SK-N-MC (cell line): Measurements from ENCODE around the gene CNNM2.

Experiments used
- EZH2 ChIP-seq: fragments of 200-600 bp; sonication (generic); IDR thresholded peaks from one replicate; pipeline ENCODE4 v1.6.1; 2017; ENCODE audit warnings: antibody characterized with exemption
- FOXP2 ChIP-seq: optimal IDR thresholded peaks from 2 replicates; pipeline ENCODE3; 2011; ENCODE audit warnings: mild to moderate bottlenecking, moderate library complexity; ENCODE audit not compliant: insufficient read depth; ENCODE audit errors: extremely low read length, control extremely low read depth
- POLR2AphosphoS5 ChIP-seq: IDR thresholded peaks from 2 replicates; pipeline ENCODE4 v1.6.1; 2012; ENCODE audit warnings: mild to moderate bottlenecking, low read depth, low read length, borderline replicate concordance

DNA sequence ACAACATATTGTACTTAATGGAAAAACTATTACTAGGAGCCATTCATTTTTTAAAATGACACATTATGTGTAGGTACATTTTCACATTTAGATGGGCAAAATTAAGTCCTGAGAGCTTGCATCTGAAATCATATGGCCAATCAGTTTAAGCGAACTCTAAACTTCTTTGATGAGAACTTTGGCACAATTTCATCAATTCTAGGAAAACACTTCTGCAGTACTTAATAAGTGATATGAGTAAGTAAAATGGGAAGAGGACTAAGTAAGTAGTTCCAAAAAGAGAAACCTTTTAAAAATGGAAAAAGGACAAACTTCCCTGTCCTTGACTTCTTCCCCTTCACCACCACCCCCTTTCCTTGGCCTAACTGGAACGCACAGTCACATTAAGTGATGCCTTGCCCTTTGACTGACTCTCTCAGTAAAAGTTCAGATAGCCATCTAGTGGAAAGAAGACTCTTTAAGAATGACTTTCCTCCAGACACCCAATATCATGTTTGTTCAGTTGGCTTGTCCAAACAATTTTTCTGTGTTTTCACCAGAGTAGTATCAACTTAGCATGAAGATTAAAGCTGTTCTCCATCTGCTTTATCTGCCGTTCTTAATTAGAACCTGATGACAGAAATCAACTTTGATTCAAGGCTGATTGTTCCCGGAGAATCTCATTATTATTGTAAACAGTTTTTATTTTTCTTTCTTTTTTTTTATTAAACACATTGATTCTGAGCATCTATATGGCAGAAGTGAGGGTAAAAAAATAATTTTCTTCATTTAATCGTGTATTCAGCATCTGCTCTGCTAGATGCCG is 45.1 kb downstream of the CNNM2 start:
- TF ChIP-seq EZH2: no peak
- no peak for TF ChIP-seq POLR2AphosphoS5
- TF ChIP-seq FOXP2: no peak
